Measurements from ENCODE around the gene HM13. TPM values are rescaled to one million over a fixed set of nuclear protein-coding genes. Genes with fewer than 3 reads are reported as not detected.
"Not testable (repeated sequence)": the region's sequence is repeated elsewhere in the genome, so short reads cannot be mapped to it uniquely, and the experiment has no call there.

Gene HM13
- total and polyA plus RNA-seq, 2 of the 4 experiments (the other 2 are of a cell fraction): 53.2 to 203 TPM

GRCh38 chr20:31544600-31544999, 30.4 kb downstream of the HM13 start:
- H2AK5ac ChIP-seq (ENCODE audit: low read depth, low read length): peak overlapping the region; percentile 79
- no peak overlapping the region for H3K4me3 ChIP-seq (ENCODE audit: insufficient read depth, low read depth, low read length)
- H2AFZ ChIP-seq (replicated peaks; ENCODE audit: low read length, poor library complexity): no peak overlapping the region
- H3K14ac ChIP-seq (replicated peaks; ENCODE audit: low read depth, low read length): peak overlapping the region; percentile 69
- no peaks in the 10 kb centered on the region for H3K27me3 ChIP-seq (ENCODE audit: control insufficient read depth, insufficient read depth, low read length)
- in situ Hi-C loops (cut with MboI; ENCODE audit: low sequenced_read_pairs): no loop called here
- DNase-seq (no peak), ATAC-seq (ENCODE audit: low read depth) (no peak)
- WGBS, 2 experiments (ENCODE audit: extremely low coverage in 2 of 2, insufficient read length in 1 of 2): no CpG with 5 or more reads among the region's 2 CpGs
- peak overlapping the region; percentile 88 for H2BK120ac ChIP-seq (ENCODE audit: low read depth, low read length)
- H3K4ac ChIP-seq (ENCODE audit: low read depth, low read length): peak overlapping the region; percentile 91
- peaks cover 37% of the 10 kb centered on the region for H3K36me3 ChIP-seq (ENCODE audit: control insufficient read depth, insufficient read depth, low read length)
- peak overlapping the region; percentile 33 for H3K56ac ChIP-seq (ENCODE audit: extremely low read depth, insufficient read depth, low read length)
- POLR2A ChIA-PET (ENCODE audit: unreplicated experiment): no interaction called here
- H2BK5ac ChIP-seq (ENCODE audit: low read depth, low read length, poor library complexity, severe bottlenecking): peak overlapping the region; percentile 91
- peak overlapping the region; percentile 94 for H2BK20ac ChIP-seq (ENCODE audit: low read depth, low read length)
- H4K5ac ChIP-seq (ENCODE audit: low read depth, low read length): peak overlapping the region; percentile 69
- no peak for TF ChIP-seq FOS (IDR thresholded peaks at IDR 0.05; ENCODE audit: low read depth, low read length)
- no peak for TF ChIP-seq CHD1 (IDR thresholded peaks at IDR 0.05; ENCODE audit: low read depth, low read length)
- dilution Hi-C loops (cut with HindIII; ENCODE audit: low sequenced_read_pairs, unreplicated experiment): no loop called here
- H4K8ac ChIP-seq (ENCODE audit: low read depth in 2 of 2, low read length in 2 of 2): peak overlapping the region; percentile 2 to 82; a peak in 3 of 4 replicates
- peak overlapping the region; percentile 61 for H3K23ac ChIP-seq (ENCODE audit: low read depth, low read length)
- peak overlapping the region; percentile 90; the same call in 2 of the 3 replicates for H2BK15ac ChIP-seq (ENCODE audit: low read depth, low read length)
- peak overlapping the region; percentile 80 for H4K91ac ChIP-seq (ENCODE audit: insufficient read depth, low read depth, low read length)
- intact Hi-C loops (cut with micrococcal nuclease): no loop called here
- peaks cover 25% of the 10 kb centered on the region for H3K9me1 ChIP-seq (ENCODE audit: insufficient read depth, low read length)
- no TSS peak for BruUV-seq (replicated peaks)
- peaks cover 37 to 63% of the 10 kb centered on the region in 2 experiments for H3K79me1 ChIP-seq (ENCODE audit: low read depth in 1 of 2, low read length in 2 of 2)
- H3K9ac ChIP-seq (ENCODE audit: low read depth, low read length): peak overlapping the region; percentile 7; the same call in 1 of the 2 replicates
- H3K18ac ChIP-seq (ENCODE audit: low read depth, low read length): peak overlapping the region; percentile 66
- peak overlapping the region; percentile 98 for H3K27ac ChIP-seq (ENCODE audit: insufficient read depth, low read length)
- peak overlapping the region; percentile 13; the same call in 1 of the 2 replicates for H3K4me2 ChIP-seq (ENCODE audit: low read depth, low read length)
- H2AK9ac ChIP-seq (replicated peaks; ENCODE audit: low read depth, low read length, poor library complexity): peak overlapping the region; percentile 75
- no peaks in the 10 kb centered on the region for H3K9me3 ChIP-seq (ENCODE audit: control insufficient read depth, insufficient read depth, low read length)
- H4K20me1 ChIP-seq (ENCODE audit: insufficient read depth, low read length): 0 out of 2 replicates have a peak, but pooled peaks cover 4% of the 10 kb centered on the region
- H3K4me1 ChIP-seq (ENCODE audit: control insufficient read depth, insufficient read depth, low read length): peaks cover 17% of the 10 kb centered on the region
- CTCF ChIA-PET: interaction anchor here (1.4 kb wide), 1 partner anchor 13 kb away, joined by 8 read pairs; no protein-coding TSS in a partner anchor

- WGBS, 2 experiments (ENCODE audit: extremely low coverage in 2 of 2, insufficient read length in 1 of 2): 83% methylated on average over 1 of the region's 5 CpGs; no CpG with 5 or more reads in 1 of the 2 experiments
- Histone ChIP-seq H3K79me1 (ENCODE audit: low read depth in 1 of 2, low read length in 2 of 2) (peaks cover 32 to 59% of the 10 kb centered on the region in 2 experiments), H3K4me1 (ENCODE audit: control insufficient read depth, insufficient read depth, low read length) (peaks cover 17% of the 10 kb centered on the region), H3K9me1 (ENCODE audit: insufficient read depth, low read length) (peaks cover 20% of the 10 kb centered on the region), H2BK5ac (ENCODE audit: low read depth, low read length, poor library complexity, severe bottlenecking) (peak overlapping the region; percentile 9), H3K36me3 (ENCODE audit: control insufficient read depth, insufficient read depth, low read length) (peaks cover 38% of the 10 kb centered on the region)
- CTCF ChIA-PET: interaction anchor here (1.8 kb wide), 1 partner anchor 12 kb away, joined by 4 read pairs; no protein-coding TSS in a partner anchor
- H2AK5ac ChIP-seq (ENCODE audit: low read depth, low read length); H4K91ac ChIP-seq (ENCODE audit: insufficient read depth, low read depth, low read length); H3K9me3 ChIP-seq (ENCODE audit: control insufficient read depth, insufficient read depth, low read length); H3K4me2 ChIP-seq (ENCODE audit: low read depth, low read length); H3K56ac ChIP-seq (ENCODE audit: extremely low read depth, insufficient read depth, low read length); H2BK20ac ChIP-seq (ENCODE audit: low read depth, low read length); H2BK15ac ChIP-seq (ENCODE audit: low read depth, low read length); H3K4ac ChIP-seq (ENCODE audit: low read depth, low read length); H4K20me1 ChIP-seq (ENCODE audit: insufficient read depth, low read length); in situ Hi-C loops (cut with MboI; ENCODE audit: low sequenced_read_pairs); H4K8ac ChIP-seq (ENCODE audit: low read depth in 2 of 2, low read length in 2 of 2); H4K5ac ChIP-seq (ENCODE audit: low read depth, low read length); H2AK9ac ChIP-seq (replicated peaks; ENCODE audit: low read depth, low read length, poor library complexity); intact Hi-C loops (cut with micrococcal nuclease); H3K23ac ChIP-seq (ENCODE audit: low read depth, low read length); H3K9ac ChIP-seq (ENCODE audit: low read depth, low read length); ATAC-seq (ENCODE audit: low read depth); H3K14ac ChIP-seq (replicated peaks; ENCODE audit: low read depth, low read length); H3K27ac ChIP-seq (ENCODE audit: insufficient read depth, low read length); H3K27me3 ChIP-seq (ENCODE audit: control insufficient read depth, insufficient read depth, low read length); H2AFZ ChIP-seq (replicated peaks; ENCODE audit: low read length, poor library complexity); H3K4me3 ChIP-seq (ENCODE audit: insufficient read depth, low read depth, low read length); DNase-seq; H2BK120ac ChIP-seq (ENCODE audit: low read depth, low read length); POLR2A ChIA-PET (ENCODE audit: unreplicated experiment); H3K18ac ChIP-seq (ENCODE audit: low read depth, low read length); BruUV-seq (replicated peaks); dilution Hi-C loops (cut with HindIII; ENCODE audit: low sequenced_read_pairs, unreplicated experiment): not testable (repeated sequence)
These were observed 31.4 kb downstream of the HM13 start for GRCh38 chr20:31545621-31546040.

Data from IMR-90 (cell line).